H1 (cell line): ENCODE measurements around the gene DIDO1. TPM values are rescaled to one million over a fixed set of nuclear protein-coding genes. Genes with fewer than 3 reads are reported as not detected.
"Not testable (repeated sequence)": the region's sequence is repeated elsewhere in the genome, so short reads cannot be mapped to it uniquely, and the experiment has no call there.

Experiments used
- CTCF ChIA-PET: fragments of 300-600 bp; sonication (Branson Sonifier 250); formaldehyde crosslinking; loops from one replicate; lab custom pipeline; 2021; ENCODE audit not compliant: partially characterized antibody; lab: Charles Lee
- POLR2A ChIA-PET: fragments of 300-600 bp; sonication (Branson Sonifier 250); formaldehyde crosslinking; loops from one replicate; lab custom pipeline; 2021; ENCODE audit warnings: inconsistent platforms; ENCODE audit not compliant: partially characterized antibody; lab: Charles Lee
- DNase-seq, 2 experiments: peaks; one replicate each; pipeline versions ENCODE4 v3.0.0 to v3.0.0-alpha.2; 2010 to 2022; ENCODE audit warnings: low spot score in 2 of 2, low read depth in 1 of 2, mixed read lengths in 1 of 2
- FAIRE-seq: peaks from 2 replicates; lab custom pipeline; 2011; peaks lifted over from hg19 to GRCh38; lab: Jason Lieb, UNC
- H2AFZ ChIP-seq: 2 replicates; pipeline ENCODE4 v1.8.1; 2012; ENCODE audit warnings: low read length, inconsistent platforms
- H2AK5ac ChIP-seq: 2 replicates; pipeline ENCODE4 v1.6.1; 2013; ENCODE audit warnings: low read depth, low read length
- H2BK120ac ChIP-seq: replicated peaks from 2 replicates; pipeline ENCODE3; 2013; ENCODE audit warnings: low read depth, low read length, inconsistent platforms
- H2BK12ac ChIP-seq: 2 replicates; pipeline ENCODE4 v1.6.1; 2013; ENCODE audit warnings: low read depth, low read length
- H2BK15ac ChIP-seq: 2 replicates; pipeline ENCODE4 v1.6.1; 2013; ENCODE audit warnings: low read length
- H2BK20ac ChIP-seq: 2 replicates; pipeline ENCODE4 v1.6.1; 2013; ENCODE audit warnings: low read length
- H2BK5ac ChIP-seq: 2 replicates; pipeline ENCODE4 v1.6.1; 2013; ENCODE audit warnings: low read depth, low read length
- H3K14ac ChIP-seq: 2 replicates; pipeline ENCODE4 v1.6.1; 2013; ENCODE audit warnings: inconsistent platforms; ENCODE audit not compliant: insufficient read length
- H3K18ac ChIP-seq: 2 replicates; pipeline ENCODE4 v1.6.1; 2013; ENCODE audit warnings: low read length; ENCODE audit errors: extremely low read depth
- H3K23ac ChIP-seq: 2 replicates; pipeline ENCODE4 v1.6.1; 2013; ENCODE audit warnings: inconsistent platforms; ENCODE audit not compliant: insufficient read length
- H3K23me2 ChIP-seq: 2 replicates; pipeline ENCODE4 v1.6.1; 2013; ENCODE audit warnings: low read depth, low read length
- H3K27ac ChIP-seq: 2 replicates; pipeline ENCODE4 v1.6.1; 2011; ENCODE audit warnings: low read depth, low read length, inconsistent platforms
- H3K27me3 ChIP-seq, 4 experiments: replicated peaks in 1 of 4; 1 replicate in 1 of 4; 2 replicates in 3 of 4; pipeline versions ENCODE4 v1.6.1 to v1.8.1; 2011 to 2013; ENCODE audit warnings: low read length in 3 of 4, mild to moderate bottlenecking in 3 of 4, inconsistent platforms in 2 of 4, mixed read lengths in 2 of 4, moderate library complexity in 1 of 4; ENCODE audit not compliant: control insufficient read depth in 3 of 4, insufficient read depth in 3 of 4; ENCODE audit errors: extremely low read depth in 1 of 4
- H3K36me3 ChIP-seq, 4 experiments: 2 replicates each; pipeline versions ENCODE4 v1.6.1 to v1.8.1; 2011 to 2013; ENCODE audit warnings: mild to moderate bottlenecking in 4 of 4, low read length in 3 of 4, moderate library complexity in 2 of 4, control low read depth in 1 of 4, inconsistent platforms in 1 of 4; ENCODE audit not compliant: insufficient read depth in 4 of 4, control insufficient read depth in 2 of 4
- H3K4ac ChIP-seq: replicated peaks from 2 replicates; pipeline ENCODE3; 2013; ENCODE audit warnings: low read length, low read depth, mixed read lengths, inconsistent platforms; ENCODE audit not compliant: insufficient read length
- H3K4me1 ChIP-seq, 4 experiments: replicated peaks in 1 of 4; 1 replicate in 1 of 4; 2 replicates in 3 of 4; pipeline versions ENCODE4 v1.6.1 to v1.8.1; 2011 to 2013; ENCODE audit warnings: low read length in 3 of 4, inconsistent platforms in 2 of 4, mixed read lengths in 1 of 4; ENCODE audit not compliant: insufficient read depth in 4 of 4, control insufficient read depth in 3 of 4
- H3K4me2 ChIP-seq, 2 experiments: 2 replicates each; pipeline versions ENCODE4 v1.6.1 to v1.8.1; 2011 to 2013; ENCODE audit warnings: low read depth in 2 of 2, low read length in 2 of 2, control low read depth in 1 of 2, inconsistent platforms in 1 of 2, mild to moderate bottlenecking in 1 of 2; ENCODE audit not compliant: insufficient read depth in 1 of 2
- H3K4me3 ChIP-seq, 4 experiments: fragments of 200-600, 300-600 bp in 1 of 4; sonication (generic), shearing (Covaris generic), sonication (Bioruptor Twin) in 1 of 4; 2 replicates each; pipeline versions ENCODE4 v1.5.1 to v1.8.1; 2011 to 2016; ENCODE audit warnings: low read length in 4 of 4, low read depth in 3 of 4, control low read depth in 2 of 4, inconsistent platforms in 2 of 4, mild to moderate bottlenecking in 2 of 4, mixed read lengths in 1 of 4, moderate library complexity in 1 of 4; ENCODE audit not compliant: insufficient read depth in 2 of 4; ENCODE audit errors: extremely low read depth in 1 of 4
- H3K56ac ChIP-seq: replicated peaks from 2 replicates; pipeline ENCODE3; 2013; ENCODE audit warnings: low read depth, mild to moderate bottlenecking, mixed read lengths, low read length, inconsistent platforms; ENCODE audit not compliant: insufficient read length
- H3K79me1 ChIP-seq: 2 replicates; pipeline ENCODE4 v1.6.1; 2013; ENCODE audit warnings: low read depth, low read length, control low read depth
- H3K79me2 ChIP-seq, 2 experiments: 2 replicates each; pipeline versions ENCODE4 v1.6.1 to v1.8.1; 2012 to 2013; ENCODE audit warnings: low read length in 2 of 2, mild to moderate bottlenecking in 2 of 2, inconsistent platforms in 1 of 2; ENCODE audit not compliant: insufficient read depth in 2 of 2, control insufficient read depth in 1 of 2
- H3K9ac ChIP-seq, 4 experiments: replicated peaks in 1 of 4; 1 replicate in 1 of 4; 2 replicates in 3 of 4; pipeline versions ENCODE4 v1.6.1 to v1.8.1; 2011 to 2013; ENCODE audit warnings: low read depth in 3 of 4, low read length in 3 of 4, control low read depth in 2 of 4, mild to moderate bottlenecking in 2 of 4, moderate library complexity in 2 of 4, inconsistent platforms in 1 of 4; ENCODE audit errors: extremely low read depth in 1 of 4
- H3K9me3 ChIP-seq, 2 experiments: 2 replicates each; pipeline versions ENCODE4 v1.6.1 to v1.8.1; 2012 to 2013; ENCODE audit warnings: mild to moderate bottlenecking in 2 of 2, moderate library complexity in 2 of 2, control low read depth in 1 of 2, inconsistent platforms in 1 of 2, low read depth in 1 of 2, low read length in 1 of 2, mixed read lengths in 1 of 2; ENCODE audit not compliant: insufficient read depth in 2 of 2
- H4K20me1 ChIP-seq, 2 experiments: replicated peaks in 1 of 2; 2 replicates each; pipeline versions ENCODE3 to v1.8.1; 2011 to 2013; ENCODE audit warnings: inconsistent platforms in 2 of 2, low read length in 2 of 2, mild to moderate bottlenecking in 1 of 2; ENCODE audit not compliant: insufficient read depth in 2 of 2, control insufficient read depth in 1 of 2
- H4K5ac ChIP-seq: 2 replicates; pipeline ENCODE4 v1.6.1; 2013; ENCODE audit warnings: low read length, low read depth, mixed read lengths, inconsistent platforms; ENCODE audit not compliant: insufficient read length
- H4K8ac ChIP-seq: 2 replicates; pipeline ENCODE4 v1.8.0; 2013; ENCODE audit warnings: mild to moderate bottlenecking, moderate library complexity, low read length, inconsistent platforms; ENCODE audit not compliant: insufficient read depth; ENCODE audit errors: extremely low read depth
- H4K91ac ChIP-seq: replicated peaks from 2 replicates; pipeline ENCODE3; 2013; ENCODE audit warnings: low read length, mixed read lengths, inconsistent platforms; ENCODE audit not compliant: insufficient read length
- WGBS, 2 experiments: shearing (Covaris generic) in 1 of 2; methylation state at CpG; one replicate each; pipeline versions ENCODE4 v1.1.6 to v1.1.7; 2013 to 2015; ENCODE audit warnings: low lambda C conversion rate in 2 of 2, mixed read lengths in 2 of 2, inconsistent platforms in 1 of 2, low coverage in 1 of 2, missing lambda C conversion rate in 1 of 2; ENCODE audit not compliant: insufficient replicate concordance in 2 of 2, insufficient coverage in 1 of 2, insufficient read length in 1 of 2; ENCODE audit errors: extremely low coverage in 1 of 2, missing lambda C conversion rate in 1 of 2; 5-methylcytosine and 5-hydroxymethylcytosine counted together
- polyA plus RNA-seq, 7 experiments: library from polyadenylated mRNA; depleted of rRNA in 3 of 7; stranded (reverse) in 5 of 7; unstranded in 2 of 7; fragments of >200 nt in 5 of 7; fragments of 200-250 nt in 2 of 7; gene quantifications; 1 replicate in 5 of 7; 2 replicates in 1 of 7; 4 replicates in 1 of 7; pipeline versions ENCODE4 v1.2.1 to v1.2.3, GENCODE V29; 2011 to 2013; ENCODE audit warnings: missing spikeins in 2 of 7, mixed read lengths in 2 of 7
- total RNA-seq: library from RNA; stranded (reverse); fragmentation: NEBNext Ultra II Directional; extraction: Animal tissue kit (Norgen Biotek cat#: 25700); gene quantifications from 2 replicates; pipeline ENCODE4 v1.2.1, GENCODE V29; 2021

DIDO1 gene
- total and polyA plus RNA-seq, 2 of the 8 experiments (the other 6 are each of a cell fraction or from before 2014, with no cell fraction given), result 53.6 to 82.8 TPM

DNA sequence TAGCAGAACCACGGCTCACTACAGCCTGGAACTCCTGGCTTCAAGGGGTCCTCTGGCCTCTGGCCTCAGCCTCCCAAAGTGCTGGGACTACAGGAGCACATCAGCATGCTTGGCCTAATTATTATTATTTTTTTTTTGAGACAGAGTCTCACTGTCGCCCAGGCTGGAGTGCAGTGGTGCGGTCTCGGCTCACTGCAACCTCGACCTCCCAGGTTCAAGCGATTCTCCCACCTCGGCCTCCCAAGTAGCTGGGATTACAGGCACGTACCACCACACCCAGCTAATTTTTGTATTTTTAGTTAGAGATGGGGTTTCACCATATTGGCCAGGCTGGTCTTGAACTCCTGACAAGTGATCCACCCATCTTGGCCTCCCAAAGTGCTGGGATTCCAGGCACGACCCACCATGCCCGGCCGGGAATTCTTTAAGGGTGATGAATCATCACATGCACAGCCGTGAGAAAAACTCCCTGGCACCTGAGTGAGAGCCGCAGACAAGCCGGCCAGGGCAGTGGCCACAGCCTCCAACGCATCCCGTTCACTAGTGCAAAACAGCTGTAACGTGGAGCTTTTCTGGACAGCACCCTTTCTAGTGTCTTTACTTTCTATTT lies 3.1 kb downstream of the DIDO1 start:
- H3K4ac ChIP-seq, FAIRE-seq, H3K79me1 ChIP-seq, H2AFZ ChIP-seq, H2BK5ac ChIP-seq, H2BK15ac ChIP-seq, H3K27ac ChIP-seq, H4K5ac ChIP-seq, DNase-seq, H2BK20ac ChIP-seq, H3K27me3 ChIP-seq, H4K8ac ChIP-seq, H3K14ac ChIP-seq, H3K9me3 ChIP-seq, H3K18ac ChIP-seq, H2BK120ac ChIP-seq, H4K91ac ChIP-seq, H3K9ac ChIP-seq, H3K56ac ChIP-seq, H2AK5ac ChIP-seq, H2BK12ac ChIP-seq, H3K23ac ChIP-seq, H3K36me3 ChIP-seq: not testable (repeated sequence)
- Histone ChIP-seq H3K4me3 (peak overlapping the region in 1 of 4 experiments; percentile 99; a peak in 1 of 8 replicates), H3K4me1 (peaks cover 15 to 42% (median 35%) of the 10 kb centered on the region in 4 experiments), H3K23me2 (peaks cover 25% of the 10 kb centered on the region), H3K79me2 (peaks cover 71 to 96% of the 10 kb centered on the region in 2 experiments), H4K20me1 (peaks cover 44 to 52% of the 10 kb centered on the region in 2 experiments), H3K4me2 (peak overlapping the region in 1 of 2 experiments; percentile 96; a peak in 2 of 4 replicates)
- ChIA-PET CTCF (interaction anchor here (1.0 to 2.5 kb wide), 4 partner anchors 12 to 29 kb away, joined by 3 to 7 read pairs (median 4); no protein-coding TSS in a partner anchor), POLR2A (interaction anchor here (3.0 to 20.3 kb wide), 4 partner anchors 11 to 32 kb away, joined by 9 to 363 read pairs (median 118); partner anchors contain the start of gene GID8)
- WGBS, 2 experiments, result 85% methylated on average over 17 of the region's 17 CpGs; no CpG with 5 or more reads in 1 of the 2 experiments
